HUES48 (cell line): Measurements from ENCODE around the gene PSORS1C1.
"Not testable (repeated sequence)": the region's sequence is repeated elsewhere in the genome, so short reads cannot be mapped to it uniquely, and the experiment has no call there.

Experiments
- H3K27ac ChIP-seq: one replicate; pipeline ENCODE4 v1.7.0; 2013; ENCODE audit warnings: low read depth, low read length, inconsistent platforms
- H3K27me3 ChIP-seq: 2 replicates; pipeline ENCODE4 v1.6.1; 2013; ENCODE audit warnings: mild to moderate bottlenecking, low read length; ENCODE audit not compliant: control insufficient read depth, insufficient read depth
- H3K36me3 ChIP-seq: 2 replicates; pipeline ENCODE4 v1.6.1; 2013; ENCODE audit warnings: low read length; ENCODE audit not compliant: control insufficient read depth, insufficient read depth
- H3K4me1 ChIP-seq: 2 replicates; pipeline ENCODE4 v1.6.1; 2013; ENCODE audit warnings: mild to moderate bottlenecking, low read length; ENCODE audit not compliant: control insufficient read depth, insufficient read depth
- H3K4me3 ChIP-seq: 2 replicates; pipeline ENCODE4 v1.5.1; 2013; ENCODE audit warnings: mild to moderate bottlenecking, low read depth, low read length
- H3K9ac ChIP-seq: 2 replicates; pipeline ENCODE4 v1.6.1; 2013; ENCODE audit warnings: mild to moderate bottlenecking, low read depth, low read length, moderate library complexity
- H3K9me3 ChIP-seq: 2 replicates; pipeline ENCODE4 v1.6.1; 2013; ENCODE audit warnings: low read length; ENCODE audit not compliant: control insufficient read depth, insufficient read depth

The PSORS1C1 gene

GRCh38 chr6:31114541-31114878, at the start of gene PSORS1C1:
Gene PSORS1C1, plus strand, starts transcription at chr6:31114800. Its CDS starts 14,833 bp downstream, at chr6:31129633.
- no peak within 1 kb of the TSS for H3K9ac ChIP-seq
- no peaks in the 10 kb centered on the region for H3K9me3 ChIP-seq
- H3K27ac ChIP-seq, result peak within 1 kb of the TSS; percentile 83
- no peaks in the 10 kb centered on the region for H3K36me3 ChIP-seq
- H3K4me1 ChIP-seq, result peaks cover 27% of the 10 kb centered on the region
- H3K27me3 ChIP-seq, result peaks cover 11% of the 10 kb centered on the region
- H3K4me3 ChIP-seq, result no peak within 1 kb of the TSS

DNA sequence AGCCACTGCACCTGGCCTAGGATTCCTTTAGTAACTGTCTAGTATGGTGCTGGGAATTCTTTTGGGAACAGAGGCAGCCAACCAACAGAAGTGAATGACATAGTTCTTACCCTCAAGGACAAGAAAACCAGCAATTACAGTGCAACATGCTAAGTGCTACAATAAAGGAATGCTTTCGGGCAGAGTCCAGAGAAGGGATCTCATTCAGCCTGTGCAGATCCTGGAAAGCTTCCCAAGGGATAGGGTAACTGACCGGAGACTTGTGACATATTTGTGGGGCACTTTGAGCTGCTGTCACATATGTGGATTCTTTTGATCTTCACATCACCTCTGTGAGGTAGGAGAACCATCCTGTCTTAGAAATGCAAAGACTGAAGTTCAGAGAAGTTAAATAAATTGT, 49.0 kb upstream of the PSORS1C1 start:
- no peak overlapping the region for H3K9ac ChIP-seq
- H3K4me3 ChIP-seq, result no peak overlapping the region
- H3K27ac ChIP-seq, result no peak overlapping the region
- peaks cover 4% of the 10 kb centered on the region for H3K4me1 ChIP-seq
- no peaks in the 10 kb centered on the region for H3K27me3 ChIP-seq
- no peaks in the 10 kb centered on the region for H3K36me3 ChIP-seq
- H3K9me3 ChIP-seq, result no peaks in the 10 kb centered on the region

- H3K36me3 ChIP-seq, H3K27me3 ChIP-seq, H3K9me3 ChIP-seq, H3K9ac ChIP-seq, H3K4me3 ChIP-seq, H3K27ac ChIP-seq: not testable (repeated sequence)
- peaks cover 11% of the 10 kb centered on the region for H3K4me1 ChIP-seq
Measured at GRCh38 chr6:31067028-31067427, 47.6 kb upstream of the PSORS1C1 start.

DNA sequence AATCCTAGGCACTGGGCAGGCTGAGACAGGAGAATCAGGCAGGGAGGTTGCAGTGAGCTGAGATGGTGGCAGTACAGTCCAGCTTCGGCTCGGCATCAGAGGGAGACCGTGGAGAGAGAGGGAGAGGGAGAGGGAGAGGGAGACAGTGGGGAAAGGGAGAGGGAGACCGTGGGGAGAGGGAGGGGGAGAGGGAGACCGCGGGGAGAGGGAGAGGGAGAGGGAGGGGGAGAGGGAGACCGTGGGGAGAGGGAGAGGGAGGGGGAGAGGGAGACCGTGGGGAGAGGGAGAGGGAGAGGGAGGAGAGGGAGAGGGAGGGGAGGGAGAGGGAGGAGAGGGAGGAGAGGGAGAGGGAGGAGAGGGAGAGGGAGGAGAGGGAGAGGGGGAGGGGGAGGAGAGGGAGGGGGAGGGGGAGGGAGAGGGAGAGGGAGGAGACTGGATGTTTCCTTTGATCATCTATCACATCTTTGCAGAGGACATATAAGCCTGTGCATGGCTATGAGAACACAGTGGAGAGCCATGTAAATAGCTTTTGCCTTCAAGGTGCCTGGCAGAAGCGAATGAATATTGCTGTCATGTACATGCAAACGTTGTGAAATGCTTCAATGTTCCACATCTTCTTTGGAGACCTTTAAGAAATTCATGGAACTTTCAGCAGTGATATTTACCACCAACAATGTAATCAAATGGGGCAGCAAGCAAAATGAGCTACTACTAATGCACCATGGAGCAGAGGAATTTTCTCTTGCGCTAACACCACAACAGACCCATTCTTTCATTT, 46.5 kb upstream of the PSORS1C1 start:
- peaks cover 11% of the 10 kb centered on the region for H3K4me1 ChIP-seq
- H3K36me3 ChIP-seq, H3K9ac ChIP-seq, H3K27me3 ChIP-seq, H3K9me3 ChIP-seq, H3K4me3 ChIP-seq, H3K27ac ChIP-seq: not testable (repeated sequence)

GRCh38 chr6:31068669-31069340, 45.8 kb upstream of the PSORS1C1 start:
- Histone ChIP-seq H3K4me1 (peaks cover 11% of the 10 kb centered on the region), H3K36me3 (no peaks in the 10 kb centered on the region), H3K9me3 (no peaks in the 10 kb centered on the region), H3K27ac (no peak overlapping the region), H3K27me3 (no peaks in the 10 kb centered on the region), H3K9ac (no peak overlapping the region), H3K4me3 (no peak overlapping the region)

- Histone ChIP-seq H3K4me3 (no peak overlapping the region), H3K27ac (peak overlapping the region; percentile 91), H3K9me3 (no peaks in the 10 kb centered on the region), H3K36me3 (no peaks in the 10 kb centered on the region), H3K27me3 (no peaks in the 10 kb centered on the region), H3K4me1 (peaks cover 16% of the 10 kb centered on the region), H3K9ac (no peak overlapping the region)
Measured at GRCh38 chr6:31070711-31071197, 43.8 kb upstream of the PSORS1C1 start.

GRCh38 chr6:31074401-31074800, 40.2 kb upstream of the PSORS1C1 start:
- no peak overlapping the region for H3K27ac ChIP-seq
- no peaks in the 10 kb centered on the region for H3K27me3 ChIP-seq
- peaks cover 16% of the 10 kb centered on the region for H3K4me1 ChIP-seq
- no peaks in the 10 kb centered on the region for H3K9me3 ChIP-seq
- H3K9ac ChIP-seq, result no peak overlapping the region
- H3K4me3 ChIP-seq, result no peak overlapping the region
- H3K36me3 ChIP-seq, result no peaks in the 10 kb centered on the region

GRCh38 chr6:31075528-31075927, 39.1 kb upstream of the PSORS1C1 start:
- Histone ChIP-seq H3K9me3 (no peaks in the 10 kb centered on the region), H3K27ac (no peak overlapping the region), H3K36me3 (no peaks in the 10 kb centered on the region), H3K27me3 (no peaks in the 10 kb centered on the region), H3K4me1 (peaks cover 15% of the 10 kb centered on the region), H3K9ac (no peak overlapping the region), H3K4me3 (no peak overlapping the region)

- Histone ChIP-seq H3K27ac (no peak overlapping the region), H3K27me3 (no peaks in the 10 kb centered on the region), H3K4me1 (0 out of 2 replicates have a peak, but pooled peaks cover 8% of the 10 kb centered on the region), H3K4me3 (no peak overlapping the region), H3K9me3 (no peaks in the 10 kb centered on the region), H3K9ac (no peak overlapping the region), H3K36me3 (no peaks in the 10 kb centered on the region)
Measured at GRCh38 chr6:31076611-31077010, 38.0 kb upstream of the PSORS1C1 start.

GRCh38 chr6:31079656-31080261, 34.8 kb upstream of the PSORS1C1 start:
- Histone ChIP-seq H3K9me3 (no peaks in the 10 kb centered on the region), H3K4me1 (0 out of 2 replicates have a peak, but pooled peaks cover 8% of the 10 kb centered on the region), H3K4me3 (no peak overlapping the region), H3K27ac (no peak overlapping the region), H3K9ac (no peak overlapping the region), H3K27me3 (no peaks in the 10 kb centered on the region), H3K36me3 (no peaks in the 10 kb centered on the region)

GRCh38 chr6:31081872-31082271, 32.7 kb upstream of the PSORS1C1 start:
- Histone ChIP-seq H3K4me3 (no peak overlapping the region), H3K27ac (no peak overlapping the region)

More at GRCh38 chr6:31081872-31082271, 32.7 kb upstream of the PSORS1C1 start:
- Histone ChIP-seq H3K27me3 (no peaks in the 10 kb centered on the region), H3K9ac (no peak overlapping the region), H3K9me3 (no peaks in the 10 kb centered on the region), H3K4me1 (0 out of 2 replicates have a peak, but pooled peaks cover 7% of the 10 kb centered on the region), H3K36me3 (no peaks in the 10 kb centered on the region)
